ENCODE data around the gene ATP1B4.

DNA sequence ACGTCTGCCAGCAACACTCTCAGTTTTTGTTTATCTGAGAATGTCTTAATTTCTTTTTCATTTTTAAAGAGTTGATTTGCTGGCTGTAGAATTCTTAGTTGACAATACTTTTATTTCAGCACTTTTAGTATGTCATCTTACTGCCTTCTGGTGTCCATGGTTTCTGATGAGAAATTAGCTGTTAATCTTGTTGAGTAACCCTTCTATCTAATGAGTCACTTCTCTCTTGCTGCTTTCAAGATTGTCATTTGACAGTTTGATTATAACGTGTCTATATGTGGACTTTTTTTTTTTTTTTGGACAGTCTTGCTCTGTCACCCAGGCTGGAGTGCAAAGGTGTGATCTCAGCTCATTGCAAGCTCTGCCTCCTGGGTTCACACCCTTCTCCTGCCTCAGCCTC is 26.6 kb upstream of the ATP1B4 start:
- TF ChIP-seq, protein P1, sequence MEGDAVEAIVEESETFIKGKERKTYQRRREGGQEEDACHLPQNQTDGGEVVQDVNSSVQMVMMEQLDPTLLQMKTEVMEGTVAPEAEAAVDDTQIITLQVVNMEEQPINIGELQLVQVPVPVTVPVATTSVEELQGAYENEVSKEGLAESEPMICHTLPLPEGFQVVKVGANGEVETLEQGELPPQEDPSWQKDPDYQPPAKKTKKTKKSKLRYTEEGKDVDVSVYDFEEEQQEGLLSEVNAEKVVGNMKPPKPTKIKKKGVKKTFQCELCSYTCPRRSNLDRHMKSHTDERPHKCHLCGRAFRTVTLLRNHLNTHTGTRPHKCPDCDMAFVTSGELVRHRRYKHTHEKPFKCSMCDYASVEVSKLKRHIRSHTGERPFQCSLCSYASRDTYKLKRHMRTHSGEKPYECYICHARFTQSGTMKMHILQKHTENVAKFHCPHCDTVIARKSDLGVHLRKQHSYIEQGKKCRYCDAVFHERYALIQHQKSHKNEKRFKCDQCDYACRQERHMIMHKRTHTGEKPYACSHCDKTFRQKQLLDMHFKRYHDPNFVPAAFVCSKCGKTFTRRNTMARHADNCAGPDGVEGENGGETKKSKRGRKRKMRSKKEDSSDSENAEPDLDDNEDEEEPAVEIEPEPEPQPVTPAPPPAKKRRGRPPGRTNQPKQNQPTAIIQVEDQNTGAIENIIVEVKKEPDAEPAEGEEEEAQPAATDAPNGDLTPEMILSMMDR (IDR thresholded peaks at IDR 0.05), result no peak
- no peak for TF ChIP-seq POLR2A (IDR thresholded peaks at IDR 0.05)

Measured in adrenal gland (tissue), 5 donors.